Measurements from ENCODE around the gene PNPLA3. TPM values are rescaled to one million over a fixed set of nuclear protein-coding genes. Genes with fewer than 3 reads are reported as not detected.
"Not testable (repeated sequence)": the region's sequence is repeated elsewhere in the genome, so short reads cannot be mapped to it uniquely, and the experiment has no call there.

The PNPLA3 gene
- total RNA-seq, 1 experiment from 2014 or later = 17.5 TPM

DNA sequence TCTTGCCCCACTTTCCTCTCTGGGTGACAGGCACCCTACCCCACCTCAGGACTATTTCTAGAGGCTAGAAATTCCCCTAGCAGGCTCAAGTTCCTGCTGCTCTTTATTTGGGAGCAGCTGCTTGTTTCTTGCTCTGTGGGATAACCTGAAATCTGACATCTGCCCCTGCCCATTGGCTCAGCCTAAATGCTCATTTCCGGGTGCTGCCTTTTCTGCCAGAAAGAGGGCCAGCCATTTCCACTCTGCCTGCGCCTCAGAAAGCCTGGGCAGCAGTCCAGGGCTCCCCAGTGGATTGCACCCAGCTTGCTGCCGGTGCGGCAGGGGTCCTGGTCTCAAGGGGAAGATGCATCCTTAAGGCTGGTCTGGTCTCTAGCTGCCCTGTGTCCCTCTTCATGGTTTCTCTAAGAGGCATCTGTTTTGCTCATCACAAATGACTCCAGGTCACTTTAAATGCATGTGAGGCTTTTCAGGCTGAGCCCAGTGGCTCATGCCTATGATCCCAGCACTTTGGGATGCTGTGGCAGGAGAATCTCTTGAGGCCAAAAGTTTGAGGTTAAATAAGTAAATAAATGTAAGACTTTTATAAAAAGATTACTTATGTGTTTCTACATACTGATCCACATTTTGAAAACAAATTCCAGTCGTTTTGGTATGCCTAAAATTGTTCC lies 21.5 kb upstream of the PNPLA3 start:
- Histone ChIP-seq H4K8ac (replicated peaks; ENCODE audit: insufficient read length, low read depth, low read length) (no peak overlapping the region), H4K91ac (ENCODE audit: insufficient read length, low read depth, low read length) (no peak overlapping the region), H3K23ac (ENCODE audit: insufficient read length, low read depth, low read length) (no peak overlapping the region), H3K56ac (ENCODE audit: insufficient read length, low read depth, low read length) (no peak overlapping the region), H3K18ac (ENCODE audit: insufficient read length, low read depth, low read length) (no peak overlapping the region), H2BK5ac (ENCODE audit: insufficient read length, low read length) (no peak overlapping the region), H3T11ph (ENCODE audit: low read length) (no peak overlapping the region), H2BK20ac (ENCODE audit: low read depth, low read length, poor library complexity, severe bottlenecking) (no peak overlapping the region), H4K20me1 (ENCODE audit: control insufficient read depth, insufficient read depth, insufficient read length) (no peaks in the 10 kb centered on the region), H3K9ac (ENCODE audit: extremely low read depth, insufficient read length, low read length) (no peak overlapping the region), H3K27me3 (ENCODE audit: insufficient read depth, low read length) (no peaks in the 10 kb centered on the region), H2BK120ac (ENCODE audit: low read depth, low read length, poor library complexity, severe bottlenecking) (no peak overlapping the region), H2AFZ (ENCODE audit: low read length) (no peak overlapping the region), H3K79me2 (ENCODE audit: insufficient read depth, low read length) (no peaks in the 10 kb centered on the region), H3K79me1 (ENCODE audit: insufficient read depth, low read depth, low read length, poor library complexity, severe bottlenecking) (no peaks in the 10 kb centered on the region), H3K27ac (ENCODE audit: insufficient read length, low read depth, low read length) (no peak overlapping the region), H4K5ac (ENCODE audit: insufficient read length, low read depth, low read length) (no peak overlapping the region), H3K4me2 (ENCODE audit: insufficient read depth, insufficient read length, low read length) (no peak overlapping the region), H3K14ac (ENCODE audit: insufficient read depth, low read length) (no peak overlapping the region), H2AK5ac (ENCODE audit: insufficient read length, low read length) (no peak overlapping the region), H3K4me1 (ENCODE audit: insufficient read depth, low read length) (no peaks in the 10 kb centered on the region), H3K23me2 (ENCODE audit: insufficient read length, low read depth, low read length, poor library complexity, severe bottlenecking) (no peaks in the 10 kb centered on the region), H3K4ac (ENCODE audit: low read depth, low read length) (no peak overlapping the region), H2BK15ac (ENCODE audit: low read depth, low read length) (no peak overlapping the region), H2BK12ac (ENCODE audit: insufficient read length, low read depth, low read length) (no peak overlapping the region), H3K9me3 (ENCODE audit: control insufficient read depth, low read depth, low read length) (no peaks in the 10 kb centered on the region)
- H3K9me3 Mint-ChIP-seq = peaks cover 11% of the 10 kb centered on the region in 2 experiments; a peak in 4 of 5 replicates
- no peak overlapping the region for H3K4me3 Mint-ChIP-seq
- no peak overlapping the region for H3K27ac Mint-ChIP-seq
- TF ChIP-seq CTCF (conservative IDR thresholded peaks at IDR 0.05) = no peak
- no CpG with 5 or more reads among the region's 5 CpGs for WGBS (ENCODE audit: extremely low coverage, insufficient read length, low lambda C conversion rate)
- H3K27me3 Mint-ChIP-seq (ENCODE audit: low read depth) = peaks cover 23% of the 10 kb centered on the region
- peaks cover 0 to 2% of the 10 kb centered on the region in 2 experiments; a peak in 1 of 4 replicates for H3K4me1 Mint-ChIP-seq
- H3K36me3 Mint-ChIP-seq (ENCODE audit: insufficient read depth in 1 of 3, low read depth in 3 of 3) = peaks cover 0 to 11% (median 0%) of the 10 kb centered on the region in 3 experiments; a peak in 3 of 7 replicates
- DNase-seq = no peak

GRCh38 chr22:43903033-43903432 lies 20.6 kb upstream of the PNPLA3 start:
- H4K20me1 ChIP-seq (ENCODE audit: control insufficient read depth, insufficient read depth, insufficient read length); H3K9ac ChIP-seq (ENCODE audit: extremely low read depth, insufficient read length, low read length); H3K23ac ChIP-seq (ENCODE audit: insufficient read length, low read depth, low read length); H2BK15ac ChIP-seq (ENCODE audit: low read depth, low read length); H2AFZ ChIP-seq (ENCODE audit: low read length); H3K27me3 ChIP-seq (ENCODE audit: insufficient read depth, low read length); H3K4me3 Mint-ChIP-seq; DNase-seq; H3K18ac ChIP-seq (ENCODE audit: insufficient read length, low read depth, low read length); H3K4ac ChIP-seq (ENCODE audit: low read depth, low read length); H3K27ac ChIP-seq (ENCODE audit: insufficient read length, low read depth, low read length); H2BK12ac ChIP-seq (ENCODE audit: insufficient read length, low read depth, low read length); H4K91ac ChIP-seq (ENCODE audit: insufficient read length, low read depth, low read length); H3K4me1 ChIP-seq (ENCODE audit: insufficient read depth, low read length); H3T11ph ChIP-seq (ENCODE audit: low read length); H3K79me2 ChIP-seq (ENCODE audit: insufficient read depth, low read length); H2BK20ac ChIP-seq (ENCODE audit: low read depth, low read length, poor library complexity, severe bottlenecking); H3K9me3 ChIP-seq (ENCODE audit: control insufficient read depth, low read depth, low read length); H2BK120ac ChIP-seq (ENCODE audit: low read depth, low read length, poor library complexity, severe bottlenecking); H3K4me2 ChIP-seq (ENCODE audit: insufficient read depth, insufficient read length, low read length); H3K23me2 ChIP-seq (ENCODE audit: insufficient read length, low read depth, low read length, poor library complexity, severe bottlenecking); H3K56ac ChIP-seq (ENCODE audit: insufficient read length, low read depth, low read length); H4K5ac ChIP-seq (ENCODE audit: insufficient read length, low read depth, low read length); H3K4me1 Mint-ChIP-seq; H2BK5ac ChIP-seq (ENCODE audit: insufficient read length, low read length); H2AK5ac ChIP-seq (ENCODE audit: insufficient read length, low read length); H4K8ac ChIP-seq (replicated peaks; ENCODE audit: insufficient read length, low read depth, low read length); H3K79me1 ChIP-seq (ENCODE audit: insufficient read depth, low read depth, low read length, poor library complexity, severe bottlenecking); H3K14ac ChIP-seq (ENCODE audit: insufficient read depth, low read length): not testable (repeated sequence)
- WGBS (ENCODE audit: extremely low coverage, insufficient read length, low lambda C conversion rate) = no CpG with 5 or more reads among the region's 12 CpGs
- H3K9me3 Mint-ChIP-seq = peaks cover 11% of the 10 kb centered on the region in 2 experiments; a peak in 4 of 5 replicates
- H3K36me3 Mint-ChIP-seq (ENCODE audit: insufficient read depth in 1 of 3, low read depth in 3 of 3) = peaks cover 0 to 11% (median 0%) of the 10 kb centered on the region in 3 experiments; a peak in 3 of 7 replicates
- H3K27ac Mint-ChIP-seq = peak overlapping the region in 1 of 3 experiments; percentile 52; a peak in 1 of 7 replicates
- peaks cover 24% of the 10 kb centered on the region for H3K27me3 Mint-ChIP-seq (ENCODE audit: low read depth)
